ENCODE results near the gene PHF1.

Gene PHF1

DNA sequence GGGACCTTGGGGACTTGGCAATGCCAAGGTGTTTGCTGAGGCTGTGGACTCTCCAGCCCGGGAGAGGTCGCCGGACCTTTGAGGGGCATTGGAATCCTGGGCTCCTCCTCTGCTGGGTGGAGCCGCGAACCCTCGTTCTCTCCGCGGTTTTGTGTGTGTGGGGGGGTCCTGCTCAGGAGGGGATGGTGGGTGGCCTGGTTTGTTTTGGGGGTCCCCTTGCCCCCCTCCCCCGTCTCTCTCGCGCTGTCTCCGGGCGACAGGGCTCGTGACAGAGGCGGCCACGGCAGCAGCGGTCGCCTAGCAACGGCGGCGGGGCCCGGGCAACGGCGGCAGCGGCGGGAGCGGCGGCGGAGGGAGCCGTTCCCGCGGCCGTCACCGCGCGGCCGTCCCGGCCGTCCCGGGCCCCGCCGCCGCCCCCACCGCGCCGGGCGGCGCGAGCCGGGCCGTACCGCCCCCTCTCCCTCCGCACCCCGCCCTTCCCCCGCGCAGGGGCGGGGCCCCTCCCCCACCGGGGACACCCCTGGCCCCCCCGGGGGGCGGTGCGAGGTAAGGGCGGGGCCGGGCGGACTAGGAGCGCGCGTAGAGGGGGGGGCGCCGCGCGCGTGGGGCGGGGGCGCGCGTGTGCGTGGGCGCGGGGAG, 16.9 kb downstream of the PHF1 start:
- peak overlapping the region; percentile 34 for H3K9ac ChIP-seq (ENCODE audit: low read depth, low read length, poor library complexity, severe bottlenecking)
- TF ChIP-seq EZH2phosphoT487 (IDR thresholded peaks at IDR 0.05; ENCODE audit: borderline replicate concordance) (no peak), CTCF (conservative IDR thresholded peaks at IDR 0.05; ENCODE audit: low read length) (0 out of 2 replicates have a peak, but pooled peaks have one; percentile 9)

DNA sequence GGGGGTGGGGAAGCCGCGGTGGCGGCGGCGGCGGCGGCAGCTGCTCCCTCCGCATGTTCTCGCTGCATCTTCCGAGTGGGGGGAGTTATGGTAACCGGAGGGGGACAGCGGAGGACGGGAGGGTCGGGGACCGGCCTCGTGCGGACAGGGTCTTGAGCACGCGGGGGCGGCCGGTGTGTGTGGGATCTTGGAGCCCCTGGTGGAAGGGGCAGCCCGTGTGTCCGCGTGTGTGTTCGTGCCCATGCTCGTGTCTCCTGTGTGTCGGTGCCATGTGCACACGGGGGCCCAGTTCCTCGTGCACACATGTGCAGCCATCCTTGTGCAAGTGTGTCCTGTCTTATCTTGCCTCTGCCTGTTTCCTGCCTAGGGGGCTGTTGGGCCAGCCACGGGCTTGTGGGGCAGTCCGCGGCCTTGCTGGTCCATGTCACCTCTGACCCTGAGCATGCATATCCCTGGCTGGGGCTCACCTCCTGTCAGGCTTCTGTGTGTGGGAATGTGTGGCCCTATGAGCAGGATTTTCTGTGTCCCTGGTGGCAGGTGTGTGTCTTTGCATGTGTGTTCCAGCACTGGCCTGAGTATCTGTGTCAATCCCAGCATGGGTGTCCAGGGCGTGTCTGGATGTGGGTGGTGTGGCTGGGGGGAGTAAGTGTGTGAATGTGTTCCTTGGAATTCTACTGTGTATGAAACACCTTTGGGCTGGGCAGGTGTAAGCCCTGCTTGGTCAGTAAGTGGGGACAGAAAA, 17.6 kb downstream of the PHF1 start:
- no peaks in the 10 kb centered on the region for H3K27me3 ChIP-seq (ENCODE audit: insufficient read depth, low read length, poor library complexity, severe bottlenecking)
- peaks cover 25% of the 10 kb centered on the region for H4K20me1 ChIP-seq (ENCODE audit: insufficient read depth, low read length, poor library complexity, severe bottlenecking)
- peak overlapping the region; percentile 65 for H3K4me3 ChIP-seq (ENCODE audit: low read length, poor library complexity, severe bottlenecking)
- 0 out of 2 replicates have a peak, but pooled peaks cover 4% of the 10 kb centered on the region for H3F3A ChIP-seq (ENCODE audit: low read depth)
- TF ChIP-seq CTCF (conservative IDR thresholded peaks at IDR 0.05; ENCODE audit: low read length), result peak; percentile 65
- no peak for TF ChIP-seq EZH2phosphoT487 (IDR thresholded peaks at IDR 0.05; ENCODE audit: borderline replicate concordance)
- peak overlapping the region; percentile 72 for H3K4me2 ChIP-seq (ENCODE audit: low read depth, low read length, poor library complexity, severe bottlenecking)
- H3K79me2 ChIP-seq (ENCODE audit: insufficient read depth, low read length), result peaks cover 26% of the 10 kb centered on the region; the same call in 1 of the 2 replicates
- peaks cover 46% of the 10 kb centered on the region for H3K4me1 ChIP-seq (ENCODE audit: insufficient read depth, low read length, poor library complexity, severe bottlenecking)
- no peaks in the 10 kb centered on the region for H3K9me3 ChIP-seq (ENCODE audit: insufficient read depth, low read depth, low read length)
- no peak overlapping the region for H2AFZ ChIP-seq (ENCODE audit: low read length)
- no peaks in the 10 kb centered on the region for H3K9me2 ChIP-seq (replicated peaks; ENCODE audit: low read depth, low read length)
- H3K9ac ChIP-seq (ENCODE audit: low read depth, low read length, poor library complexity, severe bottlenecking), result peak overlapping the region; percentile 15
- H3K36me3 ChIP-seq (ENCODE audit: insufficient read depth, low read length), result no peaks in the 10 kb centered on the region

More for the DNA sequence above, 16.9 kb downstream of the PHF1 start:
- Histone ChIP-seq H3K9me3 (ENCODE audit: insufficient read depth, low read depth, low read length) (no peaks in the 10 kb centered on the region), H3K79me2 (ENCODE audit: insufficient read depth, low read length) (peaks cover 26% of the 10 kb centered on the region; the same call in 1 of the 2 replicates), H4K20me1 (ENCODE audit: insufficient read depth, low read length, poor library complexity, severe bottlenecking) (peaks cover 25% of the 10 kb centered on the region), H3K4me1 (ENCODE audit: insufficient read depth, low read length, poor library complexity, severe bottlenecking) (peaks cover 46% of the 10 kb centered on the region), H2AFZ (ENCODE audit: low read length) (no peak overlapping the region), H3F3A (ENCODE audit: low read depth) (0 out of 2 replicates have a peak, but pooled peaks cover 4% of the 10 kb centered on the region), H3K36me3 (ENCODE audit: insufficient read depth, low read length) (no peaks in the 10 kb centered on the region), H3K4me2 (ENCODE audit: low read depth, low read length, poor library complexity, severe bottlenecking) (peak overlapping the region; percentile 91), H3K4me3 (ENCODE audit: low read length, poor library complexity, severe bottlenecking) (peak overlapping the region; percentile 74), H3K27me3 (ENCODE audit: insufficient read depth, low read length, poor library complexity, severe bottlenecking) (no peaks in the 10 kb centered on the region), H3K9me2 (replicated peaks; ENCODE audit: low read depth, low read length) (no peaks in the 10 kb centered on the region)

DNA sequence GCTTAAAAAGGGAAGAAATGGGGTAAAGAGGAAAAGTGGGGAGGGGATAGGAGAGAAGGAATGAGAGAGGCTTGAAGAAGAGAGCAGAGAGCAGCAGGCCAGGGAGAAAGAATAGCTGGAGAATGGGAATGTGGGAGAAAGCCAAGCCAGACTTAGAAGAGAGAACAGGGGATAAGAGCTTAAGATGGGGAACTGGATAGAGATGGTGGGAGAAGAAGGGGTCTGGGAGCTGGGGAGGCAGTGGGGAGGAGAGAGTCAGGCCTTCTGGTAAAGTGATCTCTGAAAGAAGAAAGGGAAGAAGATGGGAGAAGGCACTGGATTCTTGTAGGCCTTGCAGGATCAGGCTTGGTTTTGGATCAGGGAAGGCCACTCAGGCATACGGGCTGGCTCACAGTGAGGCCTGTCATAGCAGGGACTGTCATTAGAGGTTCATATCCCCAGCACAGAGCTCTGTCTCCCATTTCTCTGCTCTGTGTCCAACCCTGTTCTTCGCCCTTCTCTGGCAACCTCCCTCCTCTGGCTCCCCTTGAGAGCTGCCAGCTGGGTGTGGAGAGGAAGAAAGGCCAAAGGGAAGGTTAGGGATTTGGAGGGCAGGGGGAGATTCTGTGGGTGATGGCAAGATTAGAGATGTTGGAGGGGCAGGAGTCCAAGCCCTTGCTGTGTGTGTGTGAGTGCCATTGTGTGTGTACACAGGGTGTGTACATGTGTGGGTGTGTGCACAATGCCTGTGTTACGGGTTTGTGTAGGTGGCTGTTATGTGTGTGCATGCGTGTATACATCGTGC, 18.3 kb downstream of the PHF1 start:
- Histone ChIP-seq H3K4me1 (ENCODE audit: insufficient read depth, low read length, poor library complexity, severe bottlenecking) (peaks cover 46% of the 10 kb centered on the region), H3K4me2 (ENCODE audit: low read depth, low read length, poor library complexity, severe bottlenecking) (peak overlapping the region; percentile 72), H3K4me3 (ENCODE audit: low read length, poor library complexity, severe bottlenecking) (peak overlapping the region; percentile 65), H3F3A (ENCODE audit: low read depth) (0 out of 2 replicates have a peak, but pooled peaks cover 4% of the 10 kb centered on the region), H3K9ac (ENCODE audit: low read depth, low read length, poor library complexity, severe bottlenecking) (peak overlapping the region; percentile 15), H2AFZ (ENCODE audit: low read length) (no peak overlapping the region), H3K79me2 (ENCODE audit: insufficient read depth, low read length) (peaks cover 26% of the 10 kb centered on the region; the same call in 1 of the 2 replicates), H3K9me2 (replicated peaks; ENCODE audit: low read depth, low read length) (no peaks in the 10 kb centered on the region), H3K27me3 (ENCODE audit: insufficient read depth, low read length, poor library complexity, severe bottlenecking) (no peaks in the 10 kb centered on the region), H4K20me1 (ENCODE audit: insufficient read depth, low read length, poor library complexity, severe bottlenecking) (peaks cover 25% of the 10 kb centered on the region), H3K9me3 (ENCODE audit: insufficient read depth, low read depth, low read length) (no peaks in the 10 kb centered on the region), H3K36me3 (ENCODE audit: insufficient read depth, low read length) (no peaks in the 10 kb centered on the region)
- TF ChIP-seq CTCF (conservative IDR thresholded peaks at IDR 0.05; ENCODE audit: low read length), result no peak
- TF ChIP-seq EZH2phosphoT487 (IDR thresholded peaks at IDR 0.05; ENCODE audit: borderline replicate concordance), result no peak

Data from Loucy (cell line).